PC-3 (cell line): ENCODE results near the gene GABBR2. TPM values are rescaled to one million over a fixed set of nuclear protein-coding genes. Genes with fewer than 3 reads are reported as not detected.
A peak's percentile ranks its signal among the peaks of the same experiment; 100 is the strongest.

Experiments used
- ATAC-seq: fragments of 200-7000 bp; cut with Tn5 transposase; 2 replicates; pipeline ENCODE4 v1.9.1; 2020; ENCODE audit warnings: mild to moderate bottlenecking, moderate library complexity
- BruUV-seq: library from RNA; stranded (reverse); fragments of 400-500 nt; replicated peaks from 2 replicates; lab custom pipeline; 2021; lab: Mats Ljungman, UMichigan
- CTCF ChIA-PET: fragments of 300-600 bp; sonication (Branson Sonifier 250); formaldehyde crosslinking; loops from one replicate; lab custom pipeline; 2022; ENCODE audit warnings: antibody characterized with exemption; lab: Charles Lee
- POLR2A ChIA-PET: fragments of 300-600 bp; sonication (Branson Sonifier 250); formaldehyde crosslinking; loops from one replicate; lab custom pipeline; 2022; ENCODE audit warnings: antibody characterized with exemption; ENCODE audit not compliant: unreplicated experiment; lab: Charles Lee
- DNase-seq: peaks from one replicate; pipeline ENCODE4 v3.0.0-alpha.2; 2015
- H2AFZ ChIP-seq: fragments of 300-600 bp; sonication (generic); 2 replicates; pipeline ENCODE4 v1.6.0; 2016; ENCODE audit warnings: antibody characterized with exemption, low read length
- H3F3A ChIP-seq: fragments of 300-600 bp; sonication (generic); one replicate; pipeline ENCODE4 v1.6.0; 2017; ENCODE audit warnings: antibody characterized with exemption, low read length, control low read depth, mild to moderate bottlenecking; ENCODE audit not compliant: unreplicated experiment
- H3K27ac ChIP-seq: fragments of 300-600 bp; sonication (generic); 2 replicates; pipeline ENCODE4 v1.5.1; 2016; ENCODE audit warnings: mild to moderate bottlenecking, low read length
- H3K27me3 ChIP-seq: fragments of 300-600 bp; sonication (generic); 2 replicates; pipeline ENCODE4 v1.6.1; 2016; ENCODE audit warnings: low read length, mixed read lengths
- H3K36me3 ChIP-seq: fragments of 300-600 bp; sonication (generic); 2 replicates; pipeline ENCODE4 v1.6.1; 2016; ENCODE audit warnings: low read depth, mixed run types, low read length, mixed read lengths
- H3K4me1 ChIP-seq: fragments of 300-600 bp; sonication (generic); 2 replicates; pipeline ENCODE4 v1.5.1; 2016; ENCODE audit warnings: low read length; ENCODE audit not compliant: insufficient read depth
- H3K4me2 ChIP-seq: fragments of 300-600 bp; sonication (generic); 2 replicates; pipeline ENCODE4 v1.6.0; 2016; ENCODE audit warnings: low read length
- H3K4me3 ChIP-seq: fragments of 300-600 bp; sonication (generic); 2 replicates; pipeline ENCODE4 v1.5.1; 2016; ENCODE audit warnings: mild to moderate bottlenecking, low read length, mixed read lengths
- H3K79me2 ChIP-seq: fragments of 300-600 bp; sonication (generic); 2 replicates; pipeline ENCODE4 v1.6.1; 2017; ENCODE audit warnings: low read length, mixed read lengths
- H3K9ac ChIP-seq: fragments of 300-600 bp; sonication (generic); 2 replicates; pipeline ENCODE4 v1.6.0; 2016; ENCODE audit warnings: mild to moderate bottlenecking, low read length
- H3K9me2 ChIP-seq: fragments of 300-600 bp; sonication (generic); replicated peaks from 2 replicates; pipeline ENCODE4 v1.6.1; 2016; ENCODE audit warnings: mixed run types, low read length, mixed read lengths
- H3K9me3 ChIP-seq: fragments of 300-600 bp; sonication (generic); 2 replicates; pipeline ENCODE4 v1.6.1; 2016; ENCODE audit warnings: low read length, mixed read lengths
- H4K20me1 ChIP-seq: fragments of 300-600 bp; sonication (generic); 2 replicates; pipeline ENCODE4 v1.6.1; 2016; ENCODE audit warnings: low read length, mixed read lengths
- EZH2 ChIP-seq: fragments of 300-600 bp; sonication (generic); IDR thresholded peaks from one replicate; pipeline ENCODE4 v1.6.1; 2017; ENCODE audit warnings: antibody characterized with exemption, mild to moderate bottlenecking, low read length; ENCODE audit not compliant: unreplicated experiment
- EZH2phosphoT487 ChIP-seq: fragments of 300-600 bp; sonication (generic); IDR thresholded peaks from 2 replicates; pipeline ENCODE4 v1.6.1; 2018; ENCODE audit warnings: mild to moderate bottlenecking, antibody characterized with exemption, low read length, borderline replicate concordance
- intact Hi-C: fragments of 100-400 bp; cut with micrococcal nuclease; formaldehyde crosslinking; loops from 2 replicates; pipeline ENCODE4 v1.9.0; 2023
- total RNA-seq: library from RNA; depleted of rRNA; stranded (reverse); fragments of >200 nt; gene quantifications from 2 replicates; pipeline ENCODE4 v1.2.3, GENCODE V29; 2014
- TF ChIP-seq, protein P1 (sequence below): fragments of 300-600 bp; sonication (generic); conservative IDR thresholded peaks from 2 replicates; pipeline ENCODE4 v1.5.1; 2017; ENCODE audit warnings: antibody characterized with exemption, low read depth, mild to moderate bottlenecking, low read length

GABBR2 gene
- total RNA-seq, 1 experiment from 2014 or later: 0.44 TPM

DNA sequence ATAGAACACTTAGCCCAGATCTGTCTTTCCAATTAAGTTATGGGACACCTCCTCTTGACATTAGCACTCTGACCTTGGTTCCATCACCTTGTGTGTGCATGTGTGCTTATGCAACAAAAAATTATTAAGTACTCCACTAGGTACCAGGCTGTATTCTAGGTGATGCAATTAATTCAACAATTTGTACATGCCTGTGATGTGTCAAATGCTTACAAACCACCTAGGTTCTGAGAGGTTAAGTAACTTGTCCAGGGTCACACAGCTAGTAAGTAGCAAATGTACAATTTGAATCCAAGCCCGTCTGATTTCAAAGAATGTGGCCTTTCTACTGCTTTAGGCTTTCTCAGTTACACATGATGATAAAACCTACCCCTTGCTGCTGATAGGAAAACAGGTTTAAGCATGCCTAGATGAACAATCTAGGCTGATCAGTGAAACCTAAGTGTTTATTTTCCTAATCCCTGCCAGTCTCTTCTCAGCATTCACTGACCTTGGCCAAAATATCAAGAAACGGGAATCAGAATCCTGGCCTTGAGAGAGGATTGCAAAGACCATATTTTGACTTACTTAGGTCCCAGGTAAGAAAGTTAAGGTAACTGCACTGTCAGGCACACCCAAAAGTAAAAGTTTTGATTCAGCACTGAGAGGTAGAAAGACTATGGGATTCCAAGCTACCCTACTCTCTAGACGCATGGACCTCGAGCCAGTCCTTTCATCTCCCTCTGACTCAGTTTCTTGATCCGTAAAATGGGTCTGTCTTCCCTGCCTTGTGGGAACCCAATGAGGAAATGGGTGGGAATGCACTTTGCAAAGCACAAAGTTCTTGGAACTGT lies 454.3 kb downstream of the GABBR2 start:
- Histone ChIP-seq H3K9me2 (no peaks in the 10 kb centered on the region), H3K79me2 (peaks cover 34% of the 10 kb centered on the region), H3K27ac (no peak overlapping the region), H3K27me3 (no peaks in the 10 kb centered on the region), H3K9me3 (no peaks in the 10 kb centered on the region), H3K36me3 (no peaks in the 10 kb centered on the region), H3K4me3 (peak overlapping the region; percentile 100), H3K4me1 (peaks cover 56% of the 10 kb centered on the region), H3F3A (no peaks in the 10 kb centered on the region), H2AFZ (peak overlapping the region; percentile 99), H3K9ac (peak overlapping the region; percentile 84), H3K4me2 (peak overlapping the region; percentile 99), H4K20me1 (no peaks in the 10 kb centered on the region)
- ChIA-PET CTCF (no interaction called here), POLR2A (no interaction called here)
- DNase-seq (no peak), ATAC-seq (no peak)
- no TSS peak for BruUV-seq
- TF ChIP-seq, protein P1, sequence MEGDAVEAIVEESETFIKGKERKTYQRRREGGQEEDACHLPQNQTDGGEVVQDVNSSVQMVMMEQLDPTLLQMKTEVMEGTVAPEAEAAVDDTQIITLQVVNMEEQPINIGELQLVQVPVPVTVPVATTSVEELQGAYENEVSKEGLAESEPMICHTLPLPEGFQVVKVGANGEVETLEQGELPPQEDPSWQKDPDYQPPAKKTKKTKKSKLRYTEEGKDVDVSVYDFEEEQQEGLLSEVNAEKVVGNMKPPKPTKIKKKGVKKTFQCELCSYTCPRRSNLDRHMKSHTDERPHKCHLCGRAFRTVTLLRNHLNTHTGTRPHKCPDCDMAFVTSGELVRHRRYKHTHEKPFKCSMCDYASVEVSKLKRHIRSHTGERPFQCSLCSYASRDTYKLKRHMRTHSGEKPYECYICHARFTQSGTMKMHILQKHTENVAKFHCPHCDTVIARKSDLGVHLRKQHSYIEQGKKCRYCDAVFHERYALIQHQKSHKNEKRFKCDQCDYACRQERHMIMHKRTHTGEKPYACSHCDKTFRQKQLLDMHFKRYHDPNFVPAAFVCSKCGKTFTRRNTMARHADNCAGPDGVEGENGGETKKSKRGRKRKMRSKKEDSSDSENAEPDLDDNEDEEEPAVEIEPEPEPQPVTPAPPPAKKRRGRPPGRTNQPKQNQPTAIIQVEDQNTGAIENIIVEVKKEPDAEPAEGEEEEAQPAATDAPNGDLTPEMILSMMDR: no peak
- no peak for TF ChIP-seq EZH2
- no peak for TF ChIP-seq EZH2phosphoT487
- intact Hi-C loops: no loop called here

DNA sequence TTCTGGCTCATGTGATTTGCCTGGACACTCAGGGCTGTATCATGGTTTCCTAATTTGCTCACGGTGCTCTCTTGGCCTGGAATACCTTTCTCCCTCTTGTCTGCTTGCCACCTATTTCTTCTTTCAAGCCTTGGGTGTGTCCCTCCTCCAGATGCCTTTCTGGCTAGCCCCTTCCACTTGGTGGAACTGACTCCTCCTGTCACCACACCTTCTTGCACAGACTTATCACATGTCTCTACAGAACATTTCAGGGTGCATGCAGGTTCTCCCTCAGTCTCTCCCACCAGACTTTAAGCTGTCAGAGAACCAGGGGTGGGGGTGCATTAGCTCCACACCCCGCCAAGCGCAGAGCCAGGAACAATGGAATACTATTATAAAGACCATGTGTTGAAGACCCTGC lies 455.2 kb downstream of the GABBR2 start:
- Histone ChIP-seq H3K4me3 (peak overlapping the region; percentile 100; the same call in 1 of the 2 replicates), H3K4me1 (peaks cover 65% of the 10 kb centered on the region), H3K9ac (no peak overlapping the region), H3K36me3 (no peaks in the 10 kb centered on the region), H4K20me1 (no peaks in the 10 kb centered on the region), H3K27me3 (no peaks in the 10 kb centered on the region), H3F3A (no peaks in the 10 kb centered on the region), H3K9me3 (no peaks in the 10 kb centered on the region), H3K79me2 (peaks cover 34% of the 10 kb centered on the region), H3K27ac (no peak overlapping the region), H3K4me2 (peak overlapping the region; percentile 99; the same call in 1 of the 2 replicates), H2AFZ (no peak overlapping the region), H3K9me2 (no peaks in the 10 kb centered on the region)
- TF ChIP-seq EZH2 (no peak), EZH2phosphoT487 (no peak)
- TF ChIP-seq, protein P1: no peak
- intact Hi-C loops: no loop called here
- POLR2A ChIA-PET: no interaction called here
- ATAC-seq (no peak), DNase-seq (peak; percentile 19)
- CTCF ChIA-PET: no interaction called here
- no TSS peak for BruUV-seq

DNA sequence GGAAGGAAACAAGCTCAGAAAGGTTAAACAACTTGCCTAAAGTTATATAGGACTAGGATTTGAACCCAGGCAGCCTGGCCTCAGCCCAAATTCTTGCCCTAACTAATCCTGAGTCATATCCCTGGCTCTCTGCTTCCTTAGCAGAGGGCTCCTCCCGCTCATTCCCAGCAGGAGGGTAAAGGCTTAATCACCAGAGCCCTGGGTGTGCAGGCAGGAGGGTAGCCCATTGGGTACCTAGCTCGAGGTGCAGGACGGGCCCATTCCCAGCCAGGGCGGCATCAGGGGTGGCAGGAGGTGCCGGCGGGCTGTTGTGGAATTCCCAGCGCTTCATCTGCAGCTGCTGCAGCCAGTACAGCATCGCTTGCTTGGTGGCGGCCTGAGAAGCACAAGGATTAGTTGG lies 457.2 kb downstream of the GABBR2 start:
- H3K9me2 ChIP-seq: no peaks in the 10 kb centered on the region
- no peaks in the 10 kb centered on the region for H3K9me3 ChIP-seq
- intact Hi-C loops: no loop called here
- POLR2A ChIA-PET: no interaction called here
- H4K20me1 ChIP-seq: no peaks in the 10 kb centered on the region
- no peaks in the 10 kb centered on the region for H3F3A ChIP-seq
- no peak overlapping the region for H3K4me3 ChIP-seq
- TF ChIP-seq, protein P1: no peak
- TF ChIP-seq EZH2phosphoT487 (no peak), EZH2 (no peak)
- H2AFZ ChIP-seq: no peak overlapping the region
- no peak overlapping the region for H3K9ac ChIP-seq
- H3K4me2 ChIP-seq: peak overlapping the region; percentile 26; the same call in 1 of the 2 replicates
- peaks cover 34% of the 10 kb centered on the region for H3K79me2 ChIP-seq
- H3K4me1 ChIP-seq: peaks cover 63% of the 10 kb centered on the region
- CTCF ChIA-PET: no interaction called here
- no peaks in the 10 kb centered on the region for H3K36me3 ChIP-seq
- DNase-seq: peak; percentile 80
- H3K27ac ChIP-seq: peak overlapping the region; percentile 80
- no peaks in the 10 kb centered on the region for H3K27me3 ChIP-seq
- ATAC-seq: peak; percentile 39
- no TSS peak for BruUV-seq
